Measurements from ENCODE around the gene LGR4.

Gene LGR4

DNA sequence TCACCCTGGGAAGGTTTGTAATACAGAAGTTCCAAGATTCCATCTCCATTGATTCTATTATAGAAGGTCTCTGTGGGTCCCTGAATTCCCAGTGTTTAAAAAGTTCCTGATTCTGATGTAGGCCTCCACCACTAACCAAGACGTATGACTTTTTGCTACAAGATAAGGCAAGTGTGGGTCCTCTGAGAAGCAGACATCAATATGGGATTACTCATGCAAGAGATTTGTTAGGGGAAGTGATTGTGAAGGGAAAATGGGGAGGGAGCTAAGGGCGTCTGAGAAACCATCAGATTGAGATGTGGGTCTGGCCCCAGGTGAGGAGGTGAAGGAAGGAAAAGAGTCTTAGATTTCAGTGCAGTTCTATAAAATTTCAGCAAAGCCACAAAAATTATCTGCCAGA, 10.2 kb upstream of the LGR4 start:
- DNase-seq = no peak

- no peak for DNase-seq
These were observed 9.4 kb upstream of the LGR4 start for GRCh38 chr11:27481992-27482391.

GRCh38 chr11:27477831-27478230, 5.2 kb upstream of the LGR4 start:
- no peak for DNase-seq

- DNase-seq = no peak
These were observed 4.7 kb upstream of the LGR4 start for GRCh38 chr11:27477243-27477642.

GRCh38 chr11:27475622-27476021, 3.0 kb upstream of the LGR4 start:
- no peak for DNase-seq

DNA sequence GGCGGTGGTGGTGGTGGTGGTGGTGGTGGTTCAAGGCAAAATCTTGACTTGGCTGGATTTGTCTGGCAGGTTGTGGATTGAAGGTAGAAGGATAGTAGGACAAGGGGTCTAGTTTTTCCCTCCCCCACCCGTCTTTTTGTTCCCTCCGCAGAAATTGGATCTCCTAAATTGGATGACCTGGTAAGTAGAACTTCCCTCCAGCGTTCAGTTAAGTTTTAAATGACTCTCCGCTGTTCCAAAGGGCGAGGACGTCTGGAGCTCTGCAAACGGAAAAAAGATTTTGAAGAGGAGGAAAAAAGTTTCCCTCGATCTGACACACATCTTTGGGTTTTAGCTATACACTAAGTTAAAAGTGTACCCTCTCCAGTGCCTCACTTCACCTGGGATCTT, 422 bp upstream of the LGR4 start:
- DNase-seq = no peak

GRCh38 chr11:27471589-27472397, 797 bp downstream of the LGR4 start:
- peak; percentile 47 for DNase-seq

DNA sequence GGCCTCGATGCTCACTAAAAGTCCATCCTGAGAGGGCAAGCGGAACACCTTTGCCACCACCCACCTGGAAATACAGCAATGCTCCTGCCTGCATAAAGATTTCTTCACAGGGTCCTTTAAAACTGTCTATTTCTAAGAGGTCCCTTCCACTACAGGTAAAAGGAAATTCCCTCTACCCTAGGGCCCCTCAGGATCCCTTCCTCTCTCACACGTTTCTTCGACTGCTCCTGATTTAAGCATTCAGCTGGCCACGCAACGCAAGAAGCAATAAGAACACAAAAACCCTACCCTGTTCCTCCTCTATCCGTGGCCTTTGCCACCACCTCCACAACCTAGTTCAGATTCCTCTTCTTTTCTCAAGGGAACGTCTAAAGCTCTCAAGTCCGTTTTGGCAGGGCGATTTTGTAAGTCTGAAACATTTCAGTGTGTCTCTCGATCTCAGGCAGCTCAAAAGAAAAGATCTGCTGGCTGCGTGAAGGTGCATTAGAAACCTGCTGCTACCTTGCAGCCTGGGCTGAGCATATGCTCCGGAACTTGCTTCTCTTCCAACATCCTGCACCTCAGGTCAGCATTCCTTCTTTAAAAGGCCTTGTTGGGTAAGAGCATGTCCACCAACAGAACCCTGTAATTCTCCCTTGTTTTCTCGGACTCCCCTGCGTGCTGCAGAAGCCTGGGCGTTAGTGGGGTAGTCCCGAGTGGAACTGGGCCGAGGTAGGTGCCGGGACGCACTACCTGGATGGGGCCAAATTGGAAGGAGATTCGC, 1.6 kb downstream of the LGR4 start:
- no peak for DNase-seq

DNA sequence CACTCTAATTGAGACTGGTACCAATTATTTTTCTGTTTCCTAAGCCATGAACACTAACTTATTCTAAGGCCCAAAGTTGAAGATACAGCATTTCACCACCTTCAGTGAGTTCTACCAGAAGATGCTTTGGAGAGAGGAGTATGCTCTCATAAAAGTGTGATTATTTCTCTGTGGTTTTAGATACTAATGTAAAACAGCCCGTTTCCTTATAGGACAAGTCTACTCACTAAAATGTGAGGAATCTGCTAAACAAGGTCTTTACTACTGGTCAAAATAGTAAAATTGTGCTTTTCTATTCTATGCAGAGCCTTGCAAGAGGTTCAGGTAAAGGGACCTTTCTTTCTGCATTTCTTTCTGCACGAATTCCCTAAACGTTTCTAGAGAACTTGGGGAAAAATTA, 2.4 kb downstream of the LGR4 start:
- no peak for DNase-seq

GRCh38 chr11:27468995-27469695, 3.4 kb downstream of the LGR4 start:
- DNase-seq = no peak

GRCh38 chr11:27468209-27468994, 4.2 kb downstream of the LGR4 start:
- DNase-seq = no peak

DNA sequence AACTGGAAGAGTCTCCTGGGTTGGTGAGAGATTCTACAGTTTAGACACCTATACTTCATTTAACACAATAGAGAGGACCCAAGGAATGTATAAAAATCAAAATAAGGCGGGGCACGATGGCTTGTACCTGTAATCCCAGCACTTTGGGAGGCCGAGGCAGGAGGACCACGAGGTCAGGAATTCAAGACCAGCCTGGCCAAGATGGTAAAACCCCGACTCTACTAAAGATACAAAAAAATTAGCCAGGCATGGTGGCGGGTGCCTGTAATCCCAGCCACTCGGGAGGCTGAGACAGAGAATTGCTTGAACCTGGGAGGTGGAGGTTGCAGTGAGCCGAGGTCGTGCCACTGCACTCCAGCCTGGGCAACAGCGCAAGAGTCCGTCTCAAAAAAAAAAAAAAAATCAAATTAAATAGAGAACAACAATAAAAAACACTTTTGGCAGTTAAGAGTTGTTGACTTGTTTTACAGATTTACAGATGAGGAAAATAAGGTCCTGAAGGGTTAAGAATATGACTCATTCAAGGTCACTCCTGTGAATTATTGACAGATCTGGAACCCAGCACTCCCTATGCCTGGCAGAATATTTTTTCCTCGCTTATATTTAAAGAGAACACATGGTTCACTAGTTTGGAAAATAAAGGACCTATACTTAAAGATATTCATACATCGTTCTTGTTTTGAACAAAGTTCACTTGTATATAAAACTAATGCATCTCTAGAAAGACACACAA, 5.2 kb downstream of the LGR4 start:
- DNase-seq = no peak

DNA sequence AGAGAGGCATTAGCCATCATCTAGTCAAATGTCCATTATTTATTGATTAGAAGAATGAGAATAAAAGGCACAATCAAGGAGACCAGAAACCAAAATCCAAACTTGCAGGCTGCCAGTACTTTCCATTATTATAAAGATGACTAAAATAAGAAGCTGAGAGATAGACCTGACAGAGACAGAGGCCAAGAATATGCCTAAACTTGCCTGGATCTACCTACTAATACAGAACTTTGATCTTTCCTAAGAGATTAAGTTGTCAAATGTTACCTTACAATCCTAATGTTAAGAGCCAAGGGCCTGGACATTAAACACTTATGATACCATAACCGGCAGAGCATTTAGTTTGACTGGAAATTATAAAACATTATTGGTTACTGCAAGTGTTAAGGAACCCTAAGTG, 6.2 kb downstream of the LGR4 start:
- DNase-seq = no peak

- no peak for DNase-seq
These were observed 7.0 kb downstream of the LGR4 start for GRCh38 chr11:27465629-27466028.

DNA sequence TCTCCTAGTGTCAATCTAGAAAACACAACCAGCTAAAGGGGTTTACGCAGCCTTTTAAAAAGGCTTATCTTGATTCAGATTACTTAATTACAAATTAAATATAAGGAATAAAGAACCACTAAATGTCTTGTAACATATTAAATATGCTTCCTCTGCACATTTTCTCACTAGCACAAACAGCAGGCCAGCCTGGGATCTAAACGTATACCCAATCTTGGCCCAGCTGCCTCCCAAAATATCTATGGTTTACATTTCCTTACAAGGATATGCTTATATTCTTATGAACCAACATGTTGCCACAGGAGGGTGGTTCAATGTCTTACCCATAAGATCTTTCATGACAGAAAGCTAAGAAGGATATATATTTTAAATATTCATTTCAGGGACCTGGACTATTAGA, 7.7 kb downstream of the LGR4 start:
- DNase-seq = no peak

DNA sequence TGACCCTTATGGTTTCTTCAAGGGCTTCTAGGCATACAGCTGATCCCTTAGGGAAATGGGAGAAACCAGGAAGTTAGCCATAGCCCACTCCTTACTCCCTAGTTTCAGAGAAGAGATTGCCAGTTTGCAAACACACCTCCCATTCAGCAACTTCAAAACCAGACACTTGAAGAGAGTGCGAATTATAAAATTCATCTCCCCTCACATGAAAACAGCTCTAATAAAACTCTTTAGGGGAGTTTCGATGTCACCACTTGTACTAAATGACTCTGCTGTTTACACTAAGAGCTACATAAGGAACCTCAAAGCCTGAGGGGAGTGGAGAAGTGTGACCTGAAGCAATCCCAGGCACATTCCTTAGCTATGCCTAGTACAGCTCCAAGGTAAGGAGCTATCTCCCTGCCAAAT, 8.3 kb downstream of the LGR4 start:
- DNase-seq = no peak

DNA sequence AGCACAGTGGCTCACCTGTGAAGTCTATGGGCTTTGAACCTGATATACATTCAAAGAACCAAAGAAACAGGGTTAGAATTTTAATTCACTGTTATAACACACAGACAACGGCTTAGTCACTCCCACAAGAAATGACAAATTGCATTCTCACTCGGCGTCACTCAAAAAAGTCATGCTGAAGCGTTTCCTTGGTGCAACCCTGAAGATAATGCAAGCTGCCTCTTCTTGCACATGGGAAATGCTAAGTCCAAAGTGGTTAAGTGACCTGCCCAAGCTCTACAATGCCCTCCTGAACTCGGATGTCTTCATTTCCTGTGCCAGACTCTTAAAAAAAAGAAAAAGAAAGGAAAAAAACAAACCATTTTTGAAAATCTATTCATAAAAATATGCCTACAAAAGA, 10.0 kb downstream of the LGR4 start:
- DNase-seq = peak; percentile 23

DNA sequence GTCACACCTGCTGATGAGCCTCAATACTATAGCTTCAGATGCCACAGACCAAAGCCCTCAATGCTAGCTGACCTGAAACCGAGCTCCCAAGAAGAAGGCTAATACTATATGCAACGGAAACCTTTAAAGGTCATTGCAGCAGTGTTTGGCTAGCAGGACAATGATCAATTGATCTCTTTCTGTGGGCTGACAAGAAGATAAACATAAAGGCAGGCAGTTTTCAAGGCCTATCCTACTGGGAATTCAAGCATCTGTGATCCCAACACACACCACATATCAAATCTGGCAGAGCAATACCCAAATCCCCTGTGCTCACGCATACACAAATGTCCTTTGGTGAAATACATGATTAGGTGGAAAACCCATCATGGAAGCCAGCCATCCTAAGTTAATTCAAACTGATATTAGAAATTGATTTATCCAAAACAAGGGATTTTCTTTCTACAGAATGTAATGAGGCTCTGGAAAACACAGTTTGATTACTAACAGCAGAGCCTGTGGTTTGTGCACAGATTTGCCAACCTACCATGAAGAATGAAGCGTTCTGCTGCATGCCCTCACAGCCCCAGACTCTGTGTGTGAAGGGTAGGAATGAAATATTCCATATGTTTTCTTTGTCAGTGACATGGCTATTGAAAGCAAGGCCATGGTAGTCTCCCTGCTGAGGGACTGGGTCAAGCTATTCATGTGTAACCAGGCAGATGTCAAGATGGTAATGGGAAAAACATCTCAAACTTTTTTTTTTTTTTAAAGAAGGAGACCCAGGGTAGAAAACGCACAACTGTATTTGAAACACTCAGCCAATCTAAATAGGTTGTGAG, 12.2 kb downstream of the LGR4 start:
- DNase-seq = no peak

DNA sequence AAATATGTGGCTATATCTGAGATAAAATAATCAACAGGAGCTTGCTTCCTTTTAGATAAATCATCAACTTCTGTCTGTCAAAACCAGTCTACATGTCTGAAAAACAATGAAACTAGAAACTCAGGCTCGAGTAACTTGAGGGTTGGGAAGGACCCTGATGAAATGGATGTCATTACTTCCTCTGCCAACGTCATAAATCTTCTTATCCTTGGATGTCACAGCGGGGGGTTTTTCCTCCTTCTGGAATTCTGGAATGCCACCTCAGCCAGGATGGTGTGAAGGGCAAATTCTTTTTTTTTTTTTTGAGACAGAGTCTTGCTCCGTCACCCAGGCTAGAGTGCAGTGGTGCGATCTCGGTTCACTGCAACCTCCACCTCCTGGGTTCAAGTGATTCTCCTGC, 13.4 kb downstream of the LGR4 start:
- no peak for DNase-seq

GRCh38 chr11:27458182-27458581, 14.4 kb downstream of the LGR4 start:
- no peak for DNase-seq

GRCh38 chr11:27456795-27457329, 15.7 kb downstream of the LGR4 start:
- DNase-seq = no peak

Data from OCI-M1 (cell line).